B cell (primary cell): ENCODE measurements around the gene HNF1B.

ENCODE experiments used
- EZH2 ChIP-seq: IDR thresholded peaks from 2 replicates; pipeline ENCODE4 v1.6.1; 2012; ENCODE audit warnings: borderline replicate concordance, low read depth, mild to moderate bottlenecking, moderate library complexity, low read length; ENCODE audit not compliant: insufficient read depth, poor library complexity, severe bottlenecking
- TF ChIP-seq, protein P1 (sequence below): fragments of 200-600 bp; IDR thresholded peaks from one replicate; pipeline ENCODE4 v1.8.0; 2022; ENCODE audit warnings: antibody characterized with exemption, mild to moderate bottlenecking

- TF ChIP-seq, protein P1, sequence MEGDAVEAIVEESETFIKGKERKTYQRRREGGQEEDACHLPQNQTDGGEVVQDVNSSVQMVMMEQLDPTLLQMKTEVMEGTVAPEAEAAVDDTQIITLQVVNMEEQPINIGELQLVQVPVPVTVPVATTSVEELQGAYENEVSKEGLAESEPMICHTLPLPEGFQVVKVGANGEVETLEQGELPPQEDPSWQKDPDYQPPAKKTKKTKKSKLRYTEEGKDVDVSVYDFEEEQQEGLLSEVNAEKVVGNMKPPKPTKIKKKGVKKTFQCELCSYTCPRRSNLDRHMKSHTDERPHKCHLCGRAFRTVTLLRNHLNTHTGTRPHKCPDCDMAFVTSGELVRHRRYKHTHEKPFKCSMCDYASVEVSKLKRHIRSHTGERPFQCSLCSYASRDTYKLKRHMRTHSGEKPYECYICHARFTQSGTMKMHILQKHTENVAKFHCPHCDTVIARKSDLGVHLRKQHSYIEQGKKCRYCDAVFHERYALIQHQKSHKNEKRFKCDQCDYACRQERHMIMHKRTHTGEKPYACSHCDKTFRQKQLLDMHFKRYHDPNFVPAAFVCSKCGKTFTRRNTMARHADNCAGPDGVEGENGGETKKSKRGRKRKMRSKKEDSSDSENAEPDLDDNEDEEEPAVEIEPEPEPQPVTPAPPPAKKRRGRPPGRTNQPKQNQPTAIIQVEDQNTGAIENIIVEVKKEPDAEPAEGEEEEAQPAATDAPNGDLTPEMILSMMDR, result no peak
- TF ChIP-seq EZH2, result no peak
Measured at GRCh38 chr17:37711113-37711512, 33.7 kb downstream of the HNF1B start.
